Measurements from ENCODE around the gene NPAS2.

NPAS2 gene

DNA sequence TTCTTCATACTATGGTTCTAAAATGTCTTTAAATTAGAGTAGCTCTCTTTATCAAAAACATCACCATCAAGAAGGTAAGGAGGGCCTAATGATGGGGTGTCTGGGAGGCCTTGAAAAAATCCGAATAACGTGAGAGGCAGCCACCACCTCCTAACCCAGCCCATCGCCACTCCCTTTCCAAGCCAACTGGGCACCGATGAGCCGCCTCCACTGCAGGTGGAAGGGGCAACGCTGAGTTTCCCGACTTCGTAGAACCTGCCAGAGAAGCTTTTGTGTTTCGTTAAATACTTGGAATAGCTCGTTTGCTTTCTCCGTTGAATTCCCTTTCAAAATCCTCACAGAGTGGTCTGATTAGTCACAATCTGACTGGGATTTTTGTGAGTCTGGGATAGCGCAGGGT is 160.1 kb downstream of the NPAS2 start:
- Histone ChIP-seq H3K9ac (ENCODE audit: low read length) (no peak overlapping the region), H3K27me3 (replicated peaks; ENCODE audit: insufficient read depth, low read length) (no peaks in the 10 kb centered on the region), H3K4me3 (ENCODE audit: low read length) (no peak overlapping the region), H3K79me2 (ENCODE audit: low read length) (no peaks in the 10 kb centered on the region), H3K4me1 (ENCODE audit: low read length) (no peaks in the 10 kb centered on the region), H2AFZ (ENCODE audit: low read length) (no peak overlapping the region), H3K27ac (ENCODE audit: low read length) (no peak overlapping the region), H3K36me3 (replicated peaks; ENCODE audit: insufficient read depth, low read length) (no peaks in the 10 kb centered on the region), H3K9me3 (replicated peaks; ENCODE audit: insufficient read depth, low read length) (no peaks in the 10 kb centered on the region), H3F3A (ENCODE audit: insufficient read depth, low read length) (no peaks in the 10 kb centered on the region), H4K20me1 (ENCODE audit: insufficient read depth, low read length) (no peaks in the 10 kb centered on the region), H3K9me2 (replicated peaks; ENCODE audit: insufficient read depth, low read length) (no peaks in the 10 kb centered on the region), H3K4me2 (ENCODE audit: low read depth, low read length) (no peak overlapping the region)
- no peak for TF ChIP-seq EZH2 (optimal IDR thresholded peaks at IDR 0.05; ENCODE audit: low read depth, low read length)
- TF ChIP-seq, protein P1, sequence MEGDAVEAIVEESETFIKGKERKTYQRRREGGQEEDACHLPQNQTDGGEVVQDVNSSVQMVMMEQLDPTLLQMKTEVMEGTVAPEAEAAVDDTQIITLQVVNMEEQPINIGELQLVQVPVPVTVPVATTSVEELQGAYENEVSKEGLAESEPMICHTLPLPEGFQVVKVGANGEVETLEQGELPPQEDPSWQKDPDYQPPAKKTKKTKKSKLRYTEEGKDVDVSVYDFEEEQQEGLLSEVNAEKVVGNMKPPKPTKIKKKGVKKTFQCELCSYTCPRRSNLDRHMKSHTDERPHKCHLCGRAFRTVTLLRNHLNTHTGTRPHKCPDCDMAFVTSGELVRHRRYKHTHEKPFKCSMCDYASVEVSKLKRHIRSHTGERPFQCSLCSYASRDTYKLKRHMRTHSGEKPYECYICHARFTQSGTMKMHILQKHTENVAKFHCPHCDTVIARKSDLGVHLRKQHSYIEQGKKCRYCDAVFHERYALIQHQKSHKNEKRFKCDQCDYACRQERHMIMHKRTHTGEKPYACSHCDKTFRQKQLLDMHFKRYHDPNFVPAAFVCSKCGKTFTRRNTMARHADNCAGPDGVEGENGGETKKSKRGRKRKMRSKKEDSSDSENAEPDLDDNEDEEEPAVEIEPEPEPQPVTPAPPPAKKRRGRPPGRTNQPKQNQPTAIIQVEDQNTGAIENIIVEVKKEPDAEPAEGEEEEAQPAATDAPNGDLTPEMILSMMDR (IDR thresholded peaks at IDR 0.05; ENCODE audit: low read length): no peak
- TF ChIP-seq EZH2phosphoT487 (IDR thresholded peaks at IDR 0.05; ENCODE audit: low read length): no peak
- no peak for DNase-seq

DNA sequence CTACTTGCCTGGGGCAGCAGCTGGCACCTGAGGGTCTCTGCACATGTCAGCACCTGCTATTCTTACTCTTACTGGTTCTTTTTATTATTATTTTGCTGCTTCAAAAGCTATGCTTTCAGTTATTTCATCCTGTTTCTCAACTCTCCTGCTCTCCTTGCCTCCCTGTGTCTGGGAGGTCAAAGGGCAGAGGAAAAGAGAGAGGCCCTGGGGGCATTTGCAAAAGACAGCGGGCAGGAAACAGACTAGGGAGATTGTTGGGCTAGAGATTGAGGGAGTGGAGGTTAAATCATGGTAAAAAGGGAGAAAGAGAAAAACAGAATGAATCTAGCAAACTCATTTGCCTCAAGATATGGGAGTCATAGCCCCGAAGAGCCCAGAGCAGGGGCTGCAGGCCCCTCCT is 161.1 kb downstream of the NPAS2 start:
- Histone ChIP-seq H3K27me3 (replicated peaks; ENCODE audit: insufficient read depth, low read length) (no peaks in the 10 kb centered on the region), H3K4me1 (ENCODE audit: low read length) (no peaks in the 10 kb centered on the region), H3K27ac (ENCODE audit: low read length) (no peak overlapping the region), H3K4me2 (ENCODE audit: low read depth, low read length) (no peak overlapping the region), H3K4me3 (ENCODE audit: low read length) (no peak overlapping the region), H3K79me2 (ENCODE audit: low read length) (no peaks in the 10 kb centered on the region), H2AFZ (ENCODE audit: low read length) (no peak overlapping the region), H3K9me2 (replicated peaks; ENCODE audit: insufficient read depth, low read length) (no peaks in the 10 kb centered on the region), H3K9ac (ENCODE audit: low read length) (no peak overlapping the region), H4K20me1 (ENCODE audit: insufficient read depth, low read length) (no peaks in the 10 kb centered on the region), H3K36me3 (replicated peaks; ENCODE audit: insufficient read depth, low read length) (no peaks in the 10 kb centered on the region), H3F3A (ENCODE audit: insufficient read depth, low read length) (no peaks in the 10 kb centered on the region), H3K9me3 (replicated peaks; ENCODE audit: insufficient read depth, low read length) (no peaks in the 10 kb centered on the region)
- TF ChIP-seq EZH2phosphoT487 (IDR thresholded peaks at IDR 0.05; ENCODE audit: low read length) (no peak), EZH2 (optimal IDR thresholded peaks at IDR 0.05; ENCODE audit: low read depth, low read length) (no peak)
- TF ChIP-seq, protein P1 (IDR thresholded peaks at IDR 0.05; ENCODE audit: low read length): no peak
- no peak for DNase-seq

DNA sequence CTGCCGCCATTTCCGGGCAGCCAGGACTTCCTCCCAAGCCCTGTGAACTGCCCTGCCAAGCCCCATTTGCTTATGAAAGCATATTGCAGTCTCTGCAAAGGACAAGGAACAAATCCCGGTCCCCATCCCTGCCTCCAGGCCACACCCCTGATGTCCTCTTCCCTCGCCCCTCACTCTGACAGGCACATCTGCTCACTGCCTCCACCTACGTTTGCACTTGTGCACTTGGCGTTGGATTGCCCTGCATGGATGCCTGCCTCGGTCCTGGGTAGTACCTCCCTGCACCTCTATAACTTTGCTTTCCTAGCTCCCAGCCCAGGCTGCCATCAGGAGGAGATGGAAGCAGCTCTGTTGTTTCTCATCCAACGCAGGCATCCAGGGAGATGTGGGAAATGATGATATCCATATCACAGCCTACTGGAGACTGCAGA is 162.5 kb downstream of the NPAS2 start:
- DNase-seq: no peak
- TF ChIP-seq EZH2phosphoT487 (IDR thresholded peaks at IDR 0.05; ENCODE audit: low read length) (no peak), EZH2 (optimal IDR thresholded peaks at IDR 0.05; ENCODE audit: low read depth, low read length) (no peak)
- TF ChIP-seq, protein P1 (IDR thresholded peaks at IDR 0.05; ENCODE audit: low read length): no peak
- Histone ChIP-seq H3K9me3 (replicated peaks; ENCODE audit: insufficient read depth, low read length) (no peaks in the 10 kb centered on the region), H3K79me2 (ENCODE audit: low read length) (no peaks in the 10 kb centered on the region), H3F3A (ENCODE audit: insufficient read depth, low read length) (no peaks in the 10 kb centered on the region), H2AFZ (ENCODE audit: low read length) (no peak overlapping the region), H3K27ac (ENCODE audit: low read length) (no peak overlapping the region), H3K9me2 (replicated peaks; ENCODE audit: insufficient read depth, low read length) (no peaks in the 10 kb centered on the region), H4K20me1 (ENCODE audit: insufficient read depth, low read length) (no peaks in the 10 kb centered on the region), H3K4me1 (ENCODE audit: low read length) (no peaks in the 10 kb centered on the region), H3K4me3 (ENCODE audit: low read length) (no peak overlapping the region), H3K36me3 (replicated peaks; ENCODE audit: insufficient read depth, low read length) (no peaks in the 10 kb centered on the region), H3K27me3 (replicated peaks; ENCODE audit: insufficient read depth, low read length) (no peaks in the 10 kb centered on the region), H3K4me2 (ENCODE audit: low read depth, low read length) (no peak overlapping the region), H3K9ac (ENCODE audit: low read length) (no peak overlapping the region)

Data from MM.1S (cell line).